Left lung (tissue), 10 donors: ENCODE measurements around the gene CLDN11. TPM values are rescaled to one million over a fixed set of nuclear protein-coding genes. Genes with fewer than 3 reads are reported as not detected.
A peak's percentile ranks its signal among the peaks of the same experiment; 100 is the strongest.

Experiments
- ATAC-seq: fragments of 200-7000 bp; cut with Tn5 transposase; one replicate; pipeline ENCODE4 v1.9.1; 2020; ENCODE audit warnings: moderate library complexity
- DNase-seq, 4 donors: peaks; one replicate each; pipeline ENCODE4 v3.0.0-alpha.2; 2013 to 2020
- H3K27ac ChIP-seq, 2 donors: fragments of 200-600 bp; sonication (generic) in 1 of 2; one replicate each; pipeline versions ENCODE4 v1.5.0 to v1.8.0; 2020 to 2021
- H3K27me3 ChIP-seq, 2 donors: fragments of 200-600 bp; sonication (generic) in 1 of 2; one replicate each; pipeline versions ENCODE4 v1.5.0 to v1.8.0; 2020 to 2021
- H3K36me3 ChIP-seq, 2 donors: fragments of 200-600 bp; sonication (generic) in 1 of 2; one replicate each; pipeline versions ENCODE4 v1.5.0 to v1.8.0; 2020 to 2021
- H3K4me1 ChIP-seq, 2 donors: fragments of 200-600 bp; one replicate each; pipeline ENCODE4 v1.8.0; 2021
- H3K4me3 ChIP-seq, 2 donors: fragments of 200-600 bp; sonication (generic) in 1 of 2; one replicate each; pipeline versions ENCODE4 v1.5.0 to v1.8.0; 2020 to 2021; ENCODE audit warnings: mild to moderate bottlenecking in 1 of 2
- H3K9me3 ChIP-seq, 2 donors: fragments of 200-600 bp; sonication (generic) in 1 of 2; one replicate each; pipeline versions ENCODE4 v1.5.0 to v1.8.0; 2020 to 2021
- CTCF ChIP-seq, 2 donors: fragments of 200-600 bp; sonication (generic) in 1 of 2; IDR thresholded peaks; one replicate each; pipeline versions ENCODE4 v1.5.0 to v1.8.0; 2021; ENCODE audit warnings: antibody characterized with exemption in 2 of 2
- intact Hi-C, 2 donors: fragments of 100-400 bp; cut with DNase I; formaldehyde crosslinking; loops; one replicate each; pipeline versions ENCODE4 v1.11.2 to v1.14.2; 2022
- polyA plus RNA-seq, 6 donors: library from polyadenylated mRNA; unstranded; fragments of 120-200 nt; gene quantifications; one replicate each; pipeline ENCODE4 v1.2.1, GENCODE V29; 2013; ENCODE audit not compliant: insufficient read length in 6 of 6
- total RNA-seq, 2 donors: library from RNA; stranded (reverse); fragmentation: NEBNext Ultra II Directional; extraction: Animal tissue kit (Norgen Biotek cat#: 25700); gene quantifications; one replicate each; pipeline ENCODE4 v1.2.1, GENCODE V29; 2021
- donor health status: DM: no; HTN: yes; CAD: no.
- donor health status: DM: no; HTN: no; CAD: no.

The CLDN11 gene
- total and polyA plus RNA-seq, 8 donors = 5.6 to 12.4 (median 8.9) TPM

DNA sequence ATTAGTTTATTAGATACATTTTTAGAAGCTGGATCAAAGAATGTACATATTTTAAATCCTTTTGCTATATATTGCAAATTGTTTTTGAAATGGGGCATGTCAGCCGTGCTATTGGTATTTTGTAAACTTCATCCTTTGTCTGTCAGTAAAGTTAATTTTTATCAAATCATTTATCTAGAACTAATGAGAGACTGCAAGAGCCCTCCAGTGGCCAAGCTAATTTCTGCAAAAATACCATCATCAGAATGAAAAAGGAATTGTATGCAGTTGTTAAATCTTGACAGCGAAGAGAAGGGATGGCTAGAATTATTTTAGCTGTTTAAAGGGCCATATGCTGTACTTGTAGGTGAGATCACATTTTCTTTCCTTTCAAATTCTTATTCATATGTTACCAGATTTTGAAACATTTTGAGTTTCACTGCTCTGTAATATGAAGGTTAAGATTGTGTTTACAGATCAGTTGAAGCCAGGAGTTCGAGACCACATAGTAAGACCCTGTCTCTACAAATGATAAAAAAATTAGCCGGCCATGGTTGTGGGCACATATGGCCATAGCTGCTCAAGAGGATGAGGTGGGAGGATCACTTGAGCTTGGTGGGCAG lies 8.1 kb upstream of the CLDN11 start:
- Histone ChIP-seq H3K36me3 (no peaks in the 10 kb centered on the region), H3K4me3 (no peak overlapping the region), H3K27ac (no peak overlapping the region), H3K27me3 (no peaks in the 10 kb centered on the region), H3K4me1 (no peaks in the 10 kb centered on the region), H3K9me3 (no peaks in the 10 kb centered on the region)
- DNase-seq (peak in 1 of 4 donors; percentile 28), ATAC-seq (peak; percentile 41)
- intact Hi-C loops = loop anchor here in 1 of 2 donors (5.0 kb wide), 1 partner anchor 98 kb away; no protein-coding TSS in a partner anchor
- peak; percentile 27 to 52 for TF ChIP-seq CTCF (IDR thresholded peaks at IDR 0.05)

DNA sequence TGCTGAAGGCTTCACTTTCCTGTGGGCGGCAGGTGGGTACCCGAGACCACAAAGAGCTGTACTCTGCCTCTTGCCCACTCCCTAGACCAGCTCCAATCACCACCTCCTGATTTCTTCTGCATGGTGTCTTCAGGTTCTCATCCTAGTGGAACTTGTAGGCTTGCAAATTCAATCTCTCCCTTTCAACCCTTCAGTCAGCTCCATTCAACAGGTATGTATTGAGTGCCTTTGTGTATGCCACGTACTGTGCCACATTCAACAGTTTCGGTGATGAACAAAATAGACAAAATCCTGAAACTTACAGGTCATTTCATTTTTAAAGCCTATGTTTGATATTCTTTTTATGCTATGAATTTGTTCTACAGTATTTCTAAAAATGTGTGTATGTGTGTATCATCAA lies 5.4 kb upstream of the CLDN11 start:
- Histone ChIP-seq H3K9me3 (no peaks in the 10 kb centered on the region), H3K27ac (no peak overlapping the region), H3K27me3 (peaks cover 0 to 15% of the 10 kb centered on the region in 2 donors), H3K4me3 (no peak overlapping the region), H3K36me3 (no peaks in the 10 kb centered on the region), H3K4me1 (peaks cover 0 to 2% of the 10 kb centered on the region in 2 donors)
- TF ChIP-seq CTCF (IDR thresholded peaks at IDR 0.05) = no peak
- no peak for DNase-seq
- intact Hi-C loops = loop anchor here in 1 of 2 donors (5.0 kb wide), 1 partner anchor 101 kb away; no protein-coding TSS in a partner anchor
- ATAC-seq = no peak

DNA sequence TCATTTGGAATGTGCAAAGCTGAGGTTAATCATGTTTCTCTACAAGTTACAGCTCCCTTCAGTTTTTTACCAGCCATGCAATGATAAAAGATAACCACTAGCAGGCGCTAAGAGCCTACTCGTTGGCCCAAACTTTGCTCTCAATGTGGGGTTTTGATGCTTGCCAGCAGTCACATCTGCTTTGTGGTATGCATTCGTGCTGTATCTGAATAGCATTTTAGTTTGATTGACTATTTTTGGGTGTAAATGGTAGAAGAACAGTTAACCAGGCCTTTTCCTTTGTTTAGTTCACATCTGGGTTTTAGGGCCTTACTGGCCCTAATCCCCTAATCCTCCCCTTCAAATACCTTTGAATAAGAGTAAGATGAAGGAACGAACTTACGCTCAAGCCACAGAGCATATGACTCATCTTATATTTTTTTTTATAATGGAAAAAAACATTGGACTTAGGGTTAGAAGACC lies 4.4 kb upstream of the CLDN11 start:
- H3K27ac ChIP-seq = no peak overlapping the region
- peak; percentile 82 for ATAC-seq

GRCh38 chr3:170417090-170417489 lies 1.6 kb upstream of the CLDN11 start:
- DNase-seq = no peak
- ATAC-seq = no peak
- Histone ChIP-seq H3K27ac (no peak overlapping the region), H3K36me3 (no peaks in the 10 kb centered on the region), H3K9me3 (no peaks in the 10 kb centered on the region), H3K27me3 (peaks cover 13 to 46% of the 10 kb centered on the region in 2 donors), H3K4me1 (peaks cover 10 to 21% of the 10 kb centered on the region in 2 donors), H3K4me3 (no peak overlapping the region)
- intact Hi-C loops = no loop called here
- no peak for TF ChIP-seq CTCF (IDR thresholded peaks at IDR 0.05)

More for the DNA sequence above, 4.4 kb upstream of the CLDN11 start:
- Histone ChIP-seq H3K4me3 (no peak overlapping the region), H3K36me3 (no peaks in the 10 kb centered on the region), H3K27me3 (peaks cover 5 to 24% of the 10 kb centered on the region in 2 donors), H3K4me1 (peaks cover 6 to 11% of the 10 kb centered on the region in 2 donors), H3K9me3 (no peaks in the 10 kb centered on the region)
- peak; percentile 72 to 89 for TF ChIP-seq CTCF (IDR thresholded peaks at IDR 0.05)
- intact Hi-C loops = loop anchor here in 1 of 2 donors (5.0 kb wide), 1 partner anchor 102 kb away; no protein-coding TSS in a partner anchor
- peak in 2 of 4 donors; percentile 68 to 77 for DNase-seq

- no peaks in the 10 kb centered on the region for H3K9me3 ChIP-seq
- ATAC-seq = peak; percentile 66
- no peaks in the 10 kb centered on the region for H3K36me3 ChIP-seq
- peaks cover 10 to 21% of the 10 kb centered on the region in 2 donors for H3K4me1 ChIP-seq
- H3K27me3 ChIP-seq = peaks cover 13 to 46% of the 10 kb centered on the region in 2 donors
- intact Hi-C loops = no loop called here
- H3K4me3 ChIP-seq = peak overlapping the region; percentile 19 to 37
- H3K27ac ChIP-seq = peak overlapping the region in 1 of 2 donors; percentile 71
- no peak for TF ChIP-seq CTCF (IDR thresholded peaks at IDR 0.05)
- peak in 2 of 4 donors; percentile 46 to 79 for DNase-seq
These were observed 954 bp downstream of the CLDN11 start for GRCh38 chr3:170419557-170420087.
